ENCODE results near the gene CAVIN3.

GRCh38 chr11:6332066-6332465 lies 11.8 kb upstream of the CAVIN3 start:
- TF ChIP-seq CTCF (IDR thresholded peaks at IDR 0.05; ENCODE audit: low read depth, low read length, poor library complexity, severe bottlenecking), result no peak
- no peak for TF ChIP-seq EZH2phosphoT487 (IDR thresholded peaks at IDR 0.05; ENCODE audit: borderline replicate concordance, low read length)
